Heart left ventricle (tissue), 13 donors: ENCODE measurements around the gene DNAAF8.

Experiments
- CTCF ChIP-seq, 12 donors: fragments of 200-600 bp; sonication (generic) in 4 of 12; IDR thresholded peaks; one replicate each; pipeline versions ENCODE4 v1.5.0 to v1.8.0; 2018 to 2022; ENCODE audit warnings: antibody characterized with exemption in 12 of 12, mild to moderate bottlenecking in 5 of 12
- POLR2A ChIP-seq, 2 donors: fragments of 450-650 bp; IDR thresholded peaks; one replicate each; pipeline ENCODE4 v1.6.1; 2017; ENCODE audit warnings: antibody characterized with exemption in 2 of 2, mild to moderate bottlenecking in 2 of 2, moderate library complexity in 2 of 2
- donor health status: ischemic (EF 13 %, LVEDD 7.1; RV severe dilation, severe dysfunction).
- donor health status: DM: no; HTN: yes; CAD: no.
- donor health status: DM: no; HTN: no; CAD: no.
- donor health status: ischemic (EF 25% LVEDD 6.9; RV normal size, moderate dysfunction).
- donor health status: ischemic (EF 25% LVEDD 5.7; RV mildly dilated, moderate dysfunction).
- donor health status: ischemic (EF 35%, LVEDD 5.7; RV mildly dilated, moderate dysfunction).
- donor health status: nonischemic (EF 11% LVEDD 7.7; RV severe dilation, severe dysfunction).
- donor health status: DM: yes; HTN: yes; CAD: no.
- donor health status: PGD.
- donor health status: ischemic (EF 29% LVEDD 5.4; RV normal size, mild dysfunction).
- donor health status: nonischemic (EF 23%, LVEDD 6.1; RV moderate dilation, normal function).

- no peak for TF ChIP-seq CTCF (IDR thresholded peaks at IDR 0.05)
- no peak for TF ChIP-seq POLR2A (IDR thresholded peaks at IDR 0.05)
Measured at GRCh38 chr16:4691666-4692412, 42.5 kb upstream of the DNAAF8 start.
